Immature natural killer cell (primary cell): Measurements from ENCODE around the gene ZNF764. TPM values are rescaled to one million over a fixed set of nuclear protein-coding genes. Genes with fewer than 3 reads are reported as not detected.
"Not testable (repeated sequence)": the region's sequence is repeated elsewhere in the genome, so short reads cannot be mapped to it uniquely, and the experiment has no call there.

ENCODE experiments used
- DNase-seq, 3 donors: peaks; one replicate each; pipeline ENCODE4 v3.0.0; 2022; ENCODE audit warnings: mixed read lengths in 1 of 3
- H3K27ac Mint-ChIP-seq, 6 donors: one replicate each; pipeline ENCODE4 v1.8.0; 2020; ENCODE audit warnings: mixed read lengths in 6 of 6, mild to moderate bottlenecking in 5 of 6, inconsistent platforms in 4 of 6, moderate library complexity in 3 of 6
- H3K27me3 Mint-ChIP-seq, 3 donors: one replicate each; pipeline ENCODE4 v1.8.0; 2020 to 2021; ENCODE audit warnings: low read depth in 3 of 3, mild to moderate bottlenecking in 3 of 3, mixed read lengths in 3 of 3, moderate library complexity in 3 of 3, inconsistent platforms in 1 of 3
- H3K36me3 Mint-ChIP-seq, 3 donors: one replicate each; pipeline ENCODE4 v1.8.0; 2020; ENCODE audit warnings: mixed read lengths in 3 of 3, inconsistent platforms in 2 of 3, mild to moderate bottlenecking in 2 of 3
- H3K4me1 Mint-ChIP-seq, 2 donors: one replicate each; pipeline ENCODE4 v1.8.0; 2020; ENCODE audit warnings: inconsistent platforms in 2 of 2, mild to moderate bottlenecking in 2 of 2, mixed read lengths in 2 of 2, moderate library complexity in 1 of 2
- H3K4me3 Mint-ChIP-seq, 5 donors: one replicate each; pipeline ENCODE4 v1.8.0; 2020; ENCODE audit warnings: mild to moderate bottlenecking in 5 of 5, mixed read lengths in 5 of 5, inconsistent platforms in 3 of 5, moderate library complexity in 3 of 5
- H3K9me3 Mint-ChIP-seq, 6 donors: one replicate each; pipeline ENCODE4 v1.8.0; 2020; ENCODE audit warnings: mild to moderate bottlenecking in 6 of 6, mixed read lengths in 6 of 6, inconsistent platforms in 4 of 6, moderate library complexity in 3 of 6
- polyA plus RNA-seq, 3 donors: library from polyadenylated mRNA; unstranded; fragments of 300-500 nt; fragmentation: Illumina TruSeq; gene quantifications; one replicate each; pipeline ENCODE4 v1.2.3, GENCODE V29; 2021

The ZNF764 gene
- polyA plus RNA-seq, 3 donors from 2014 or later: 1.3 to 6.3 (median 2.3) TPM

GRCh38 chr16:30525844-30526136, 32.4 kb downstream of the ZNF764 start:
- H3K4me3 Mint-ChIP-seq: peak overlapping the region; percentile 84 to 89 (median 86)
- H3K27ac Mint-ChIP-seq: peak overlapping the region in 5 of 6 donors; percentile 59 to 83 (median 66)
- H3K36me3 Mint-ChIP-seq: peaks cover 0 to 13% (median 9%) of the 10 kb centered on the region in 3 donors
- no peak for DNase-seq
- peaks cover 26 to 34% of the 10 kb centered on the region in 2 donors for H3K4me1 Mint-ChIP-seq
- H3K27me3 Mint-ChIP-seq: peaks cover 2 to 13% (median 4%) of the 10 kb centered on the region in 3 donors
- no peaks in the 10 kb centered on the region for H3K9me3 Mint-ChIP-seq

DNA sequence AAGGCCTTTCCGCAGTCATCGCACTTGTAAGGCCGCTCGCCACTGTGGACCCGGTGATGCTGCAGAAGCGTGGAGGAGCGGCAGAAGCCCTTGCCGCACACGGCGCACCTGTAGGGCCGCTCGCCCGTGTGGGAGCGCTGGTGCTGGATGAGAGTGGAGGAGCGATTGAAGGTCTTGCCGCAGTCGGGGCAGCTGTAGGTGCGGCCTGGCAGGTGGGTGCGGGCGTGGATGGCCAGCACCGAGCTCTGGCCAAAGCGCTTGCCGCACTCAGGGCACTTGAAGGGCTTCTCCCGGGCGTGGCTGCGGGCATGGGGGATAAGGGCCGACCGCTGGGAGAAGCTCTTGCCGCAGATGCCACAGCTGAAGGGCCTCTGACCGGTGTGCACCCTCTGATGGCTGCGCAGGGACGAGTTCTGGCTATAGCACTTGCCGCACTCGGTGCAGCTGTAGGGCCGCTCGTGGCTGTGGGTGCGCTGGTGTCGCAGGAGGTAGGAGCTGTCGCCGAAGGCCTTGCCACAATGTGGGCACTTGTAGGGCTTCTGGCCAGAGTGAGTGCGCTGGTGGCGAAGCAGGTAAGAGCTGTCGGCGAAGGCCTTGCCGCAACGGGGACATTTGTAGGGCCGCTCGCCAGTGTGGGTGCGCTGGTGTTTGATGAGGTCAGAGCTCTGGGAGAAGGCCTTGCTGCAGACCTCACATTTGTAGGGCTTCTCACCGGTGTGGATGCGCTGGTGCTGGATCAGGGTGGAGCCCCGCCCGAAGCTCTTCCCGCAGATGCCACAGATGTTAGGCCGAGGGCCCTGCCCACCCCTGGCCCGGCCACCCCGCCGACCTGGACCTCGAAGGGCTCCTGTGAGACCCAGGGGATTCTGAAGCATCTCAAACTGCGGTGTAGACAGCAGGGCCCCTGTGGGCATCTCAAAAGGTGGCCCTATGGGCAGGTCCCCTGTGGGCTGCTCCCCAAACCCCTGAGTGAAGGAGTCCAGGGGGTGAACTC, 33.3 kb downstream of the ZNF764 start:
- Mint-ChIP-seq H3K36me3 (peaks cover under 1 to 20% (median 13%) of the 10 kb centered on the region in 3 donors), H3K4me3 (peak overlapping the region in 4 of 5 donors; percentile 14 to 52 (median 28)), H3K27ac (no peak overlapping the region), H3K9me3 (no peaks in the 10 kb centered on the region), H3K27me3 (peaks cover 1 to 17% (median 11%) of the 10 kb centered on the region in 3 donors), H3K4me1 (peaks cover 26 to 35% of the 10 kb centered on the region in 2 donors)
- no peak for DNase-seq

DNA sequence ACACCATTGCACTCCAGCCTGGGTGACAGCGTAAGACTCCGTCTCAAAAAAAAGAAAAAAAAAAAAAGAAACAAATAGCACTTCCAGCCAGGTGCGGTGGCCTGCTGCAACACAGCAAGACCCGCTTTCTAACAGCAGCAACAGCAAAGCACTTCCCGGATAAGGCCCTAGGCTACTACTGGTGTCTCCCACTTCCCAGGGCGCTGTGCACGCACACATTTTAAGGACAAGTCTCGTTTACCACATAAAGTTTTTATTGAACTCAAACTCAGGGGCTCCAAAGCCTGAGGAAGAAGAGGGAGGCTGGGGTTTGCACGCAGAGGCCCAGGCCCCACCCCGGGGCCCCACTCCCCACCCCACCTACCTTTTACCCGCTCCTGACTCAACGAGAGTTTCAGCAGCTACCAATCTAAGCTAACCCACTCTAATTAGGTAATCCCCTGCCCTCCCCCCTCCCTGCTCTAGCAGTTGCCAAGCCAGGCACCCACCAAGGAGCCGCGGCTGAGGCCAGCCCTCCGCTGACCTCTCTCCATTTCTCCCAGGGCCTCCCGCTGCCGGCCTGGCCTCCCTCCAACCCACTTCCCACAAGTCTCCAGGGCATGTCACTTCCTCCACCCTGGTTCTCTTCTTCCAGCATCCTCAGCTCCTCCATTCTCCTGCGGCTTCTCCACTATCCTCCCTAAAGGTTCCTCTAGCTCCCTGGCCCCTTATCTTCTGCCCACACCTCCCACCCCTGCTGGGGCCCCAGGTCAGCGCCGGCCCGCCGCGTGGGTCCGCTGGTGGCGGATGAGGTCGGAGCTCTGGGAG, 34.2 kb downstream of the ZNF764 start:
- peak overlapping the region in 1 of 5 donors; percentile 52 for H3K4me3 Mint-ChIP-seq
- no peaks in the 10 kb centered on the region for H3K9me3 Mint-ChIP-seq
- H3K27ac Mint-ChIP-seq: no peak overlapping the region
- peaks cover 8 to 28% (median 22%) of the 10 kb centered on the region in 3 donors for H3K36me3 Mint-ChIP-seq
- peaks cover 30 to 43% of the 10 kb centered on the region in 2 donors for H3K4me1 Mint-ChIP-seq
- DNase-seq: no peak
- peaks cover 1 to 20% (median 18%) of the 10 kb centered on the region in 3 donors for H3K27me3 Mint-ChIP-seq

DNA sequence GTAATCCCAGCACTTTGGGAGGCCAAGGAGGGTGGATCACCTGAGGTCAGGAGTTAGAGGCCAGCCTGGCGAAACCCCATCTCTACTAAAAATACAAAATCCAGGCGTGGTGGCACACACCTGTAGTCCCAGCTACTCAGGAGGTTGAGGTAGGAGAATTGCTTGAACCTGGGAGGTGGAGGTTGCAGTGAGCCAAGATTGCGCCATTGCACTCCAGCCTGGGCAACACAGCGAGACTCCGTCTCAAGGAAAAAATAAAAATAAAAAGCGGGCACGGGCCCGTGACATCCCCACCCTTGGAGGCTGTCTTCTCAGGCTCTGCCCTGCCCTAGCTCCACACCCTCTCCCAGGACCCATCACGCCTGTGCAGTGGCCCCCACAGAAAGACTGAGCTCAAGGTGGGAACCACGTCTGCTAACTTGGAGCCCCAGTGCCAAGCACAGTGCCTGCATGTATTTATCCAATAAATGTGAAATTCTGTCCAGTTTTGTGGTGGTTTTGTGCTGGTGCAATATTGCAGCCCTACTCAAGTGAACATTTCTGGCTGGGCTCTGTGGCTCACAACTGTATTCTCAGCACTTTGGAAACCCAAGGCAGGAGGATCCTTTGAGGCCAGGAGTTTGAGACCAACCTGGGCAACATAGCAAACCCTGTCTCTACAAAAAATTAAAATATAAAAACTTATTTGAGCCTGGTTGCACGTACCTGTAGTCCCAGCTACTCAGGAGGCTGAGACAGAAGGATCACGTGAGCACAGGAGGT, 35.3 kb downstream of the ZNF764 start:
- Mint-ChIP-seq H3K27ac (peak overlapping the region in 3 of 6 donors; percentile 1 to 44 (median 29)), H3K36me3 (peaks cover 8 to 37% (median 27%) of the 10 kb centered on the region in 3 donors), H3K27me3 (peaks cover 1 to 20% (median 18%) of the 10 kb centered on the region in 3 donors), H3K4me3 (peak overlapping the region in 1 of 5 donors; percentile 36), H3K4me1 (peaks cover 29 to 36% of the 10 kb centered on the region in 2 donors)
- DNase-seq, H3K9me3 Mint-ChIP-seq: not testable (repeated sequence)

GRCh38 chr16:30521873-30522641, 36.1 kb downstream of the ZNF764 start:
- H3K4me3 Mint-ChIP-seq: peak overlapping the region in 2 of 5 donors; percentile 14 to 36
- H3K4me1 Mint-ChIP-seq: peaks cover 26 to 28% of the 10 kb centered on the region in 2 donors
- H3K36me3 Mint-ChIP-seq: peaks cover 8 to 44% (median 27%) of the 10 kb centered on the region in 3 donors
- no peak for DNase-seq
- H3K27ac Mint-ChIP-seq: peak overlapping the region in 5 of 6 donors; percentile 2 to 82 (median 44)
- H3K9me3 Mint-ChIP-seq: no peaks in the 10 kb centered on the region
- peaks cover 1 to 20% (median 18%) of the 10 kb centered on the region in 3 donors for H3K27me3 Mint-ChIP-seq

DNA sequence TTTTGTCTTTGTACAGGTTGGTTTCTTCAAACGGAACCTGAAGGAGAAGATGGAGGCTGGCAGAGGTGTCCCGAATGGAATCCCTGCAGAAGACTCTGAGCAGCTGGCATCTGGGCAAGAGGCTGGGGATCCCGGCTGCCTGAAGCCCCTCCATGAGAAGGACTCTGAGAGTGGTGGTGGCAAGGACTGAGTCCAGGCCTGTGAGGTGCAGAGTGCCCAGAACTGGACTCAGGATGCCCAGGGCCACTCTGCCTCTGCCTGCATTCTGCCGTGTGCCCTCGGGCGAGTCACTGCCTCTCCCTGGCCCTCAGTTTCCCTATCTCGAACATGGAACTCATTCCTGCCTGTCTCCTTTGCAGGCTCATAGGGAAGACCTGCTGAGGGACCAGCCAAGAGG, 36.7 kb downstream of the ZNF764 start:
- H3K27ac Mint-ChIP-seq: peak overlapping the region in 2 of 6 donors; percentile 44 to 81
- peaks cover 3 to 23% (median 20%) of the 10 kb centered on the region in 3 donors for H3K27me3 Mint-ChIP-seq
- peaks cover 8 to 48% (median 29%) of the 10 kb centered on the region in 3 donors for H3K36me3 Mint-ChIP-seq
- no peak overlapping the region for H3K4me3 Mint-ChIP-seq
- DNase-seq: no peak
- H3K4me1 Mint-ChIP-seq: peaks cover 26 to 28% of the 10 kb centered on the region in 2 donors
- H3K9me3 Mint-ChIP-seq: no peaks in the 10 kb centered on the region

DNA sequence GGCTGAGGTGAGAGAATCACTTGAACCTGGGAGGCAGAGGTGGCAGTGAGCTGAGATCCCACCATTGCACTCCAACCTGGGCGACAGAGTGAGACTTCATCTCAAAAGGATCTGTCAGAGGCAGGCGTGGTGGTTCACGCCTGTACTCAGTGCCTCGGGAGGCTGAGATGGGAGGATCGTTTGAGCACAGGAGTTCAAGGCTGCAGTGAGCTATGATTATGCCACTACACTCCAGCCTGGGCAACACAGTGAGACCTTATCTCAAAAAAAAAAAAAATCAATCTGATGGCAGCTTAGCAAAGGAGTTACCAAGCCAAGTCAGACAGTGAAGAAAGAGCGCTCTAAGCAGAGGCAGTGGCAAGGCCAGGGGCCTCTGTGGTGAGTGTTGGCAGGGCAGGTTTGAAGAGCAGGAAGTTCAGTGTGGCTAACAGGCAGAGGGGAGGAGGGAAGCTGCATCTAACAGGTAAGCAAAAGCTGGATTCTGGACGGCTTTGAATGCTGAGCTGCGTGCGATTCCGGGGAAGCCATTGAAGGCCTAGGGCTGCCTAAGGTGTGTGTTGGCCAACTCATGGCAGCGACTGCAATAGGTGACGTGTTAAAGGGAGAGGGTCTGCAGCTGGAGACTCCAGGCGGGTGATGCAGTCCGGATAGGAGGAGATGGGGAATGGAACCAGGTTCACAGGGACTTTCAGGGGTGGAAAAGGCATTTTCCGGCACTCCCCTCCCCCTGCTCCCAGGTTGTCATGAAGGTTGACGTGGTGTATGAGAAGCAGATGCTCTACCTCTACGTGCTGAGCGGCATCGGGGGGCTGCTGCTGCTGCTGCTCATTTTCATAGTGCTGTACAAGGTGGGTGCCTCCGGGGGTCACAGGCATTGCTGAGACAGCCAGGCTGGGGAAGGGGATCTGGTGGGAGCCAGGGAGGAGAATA, 38.8 kb downstream of the ZNF764 start:
- H3K4me3 Mint-ChIP-seq: peak overlapping the region in 1 of 5 donors; percentile 25
- H3K27me3 Mint-ChIP-seq: peaks cover 4 to 28% (median 26%) of the 10 kb centered on the region in 3 donors
- H3K9me3 Mint-ChIP-seq: no peaks in the 10 kb centered on the region
- peaks cover 19 to 60% (median 38%) of the 10 kb centered on the region in 3 donors for H3K36me3 Mint-ChIP-seq
- peaks cover 27 to 28% of the 10 kb centered on the region in 2 donors for H3K4me1 Mint-ChIP-seq
- H3K27ac Mint-ChIP-seq: peak overlapping the region; percentile 44 to 82 (median 63)
- no peak for DNase-seq

DNA sequence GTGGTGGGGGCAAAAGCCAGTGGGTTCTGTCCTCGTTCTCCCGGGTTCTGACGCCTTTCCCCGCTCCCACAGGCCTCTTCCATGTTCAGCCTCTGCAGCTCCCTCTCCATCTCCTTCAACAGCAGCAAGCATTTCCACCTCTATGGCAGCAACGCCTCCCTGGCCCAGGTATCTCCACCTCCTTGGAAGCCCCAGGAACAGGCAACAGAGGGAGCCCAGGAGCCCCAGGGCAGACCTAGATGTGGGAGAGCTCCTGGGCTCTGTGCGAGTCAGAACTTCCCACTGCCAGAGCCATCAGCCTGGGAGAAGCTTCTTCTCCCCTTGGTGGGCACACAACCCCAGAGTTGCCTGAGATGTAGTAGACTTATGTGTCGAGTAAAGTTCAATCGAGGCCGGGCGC, 39.6 kb downstream of the ZNF764 start:
- H3K4me1 Mint-ChIP-seq: peaks cover 29 to 32% of the 10 kb centered on the region in 2 donors
- peak overlapping the region in 4 of 6 donors; percentile 21 to 61 (median 57) for H3K27ac Mint-ChIP-seq
- no peak overlapping the region for H3K4me3 Mint-ChIP-seq
- H3K9me3 Mint-ChIP-seq: no peaks in the 10 kb centered on the region
- H3K36me3 Mint-ChIP-seq: peaks cover 19 to 63% (median 42%) of the 10 kb centered on the region in 3 donors
- DNase-seq: no peak
- H3K27me3 Mint-ChIP-seq: peaks cover 4 to 25% (median 24%) of the 10 kb centered on the region in 3 donors

GRCh38 chr16:30515275-30515674, 42.9 kb downstream of the ZNF764 start:
- Mint-ChIP-seq H3K36me3 (peaks cover 41 to 74% (median 52%) of the 10 kb centered on the region in 3 donors), H3K9me3 (no peaks in the 10 kb centered on the region), H3K4me3 (no peak overlapping the region), H3K27ac (peak overlapping the region; percentile 5 to 83 (median 69)), H3K4me1 (peaks cover 23 to 41% of the 10 kb centered on the region in 2 donors), H3K27me3 (peaks cover 4 to 27% (median 14%) of the 10 kb centered on the region in 3 donors)
- no peak for DNase-seq

GRCh38 chr16:30511509-30511908, 46.7 kb downstream of the ZNF764 start:
- Mint-ChIP-seq H3K9me3 (no peaks in the 10 kb centered on the region), H3K4me3 (no peak overlapping the region), H3K36me3 (peaks cover 38 to 55% (median 40%) of the 10 kb centered on the region in 3 donors), H3K27ac (peak overlapping the region in 4 of 6 donors; percentile 36 to 66 (median 51)), H3K4me1 (peaks cover 10 to 30% of the 10 kb centered on the region in 2 donors), H3K27me3 (peaks cover 2 to 13% (median 13%) of the 10 kb centered on the region in 3 donors)
- no peak for DNase-seq

- Mint-ChIP-seq H3K27me3 (peaks cover 0 to 14% (median 12%) of the 10 kb centered on the region in 3 donors), H3K27ac (peak overlapping the region in 4 of 6 donors; percentile 27 to 80 (median 66)), H3K4me3 (no peak overlapping the region), H3K9me3 (no peaks in the 10 kb centered on the region), H3K4me1 (peaks cover 10 to 28% of the 10 kb centered on the region in 2 donors), H3K36me3 (peaks cover 34 to 56% (median 36%) of the 10 kb centered on the region in 3 donors)
- DNase-seq: no peak
These were observed 47.7 kb downstream of the ZNF764 start for GRCh38 chr16:30510376-30510938.
